ENCODE results near the gene GRIN3B. TPM values are rescaled to one million over a fixed set of nuclear protein-coding genes. Genes with fewer than 3 reads are reported as not detected.
"Not testable (repeated sequence)": the region's sequence is repeated elsewhere in the genome, so short reads cannot be mapped to it uniquely, and the experiment has no call there.

The GRIN3B gene
- total RNA-seq, 2 donors from 2014 or later: 0.26 TPM; not detected in 1

DNA sequence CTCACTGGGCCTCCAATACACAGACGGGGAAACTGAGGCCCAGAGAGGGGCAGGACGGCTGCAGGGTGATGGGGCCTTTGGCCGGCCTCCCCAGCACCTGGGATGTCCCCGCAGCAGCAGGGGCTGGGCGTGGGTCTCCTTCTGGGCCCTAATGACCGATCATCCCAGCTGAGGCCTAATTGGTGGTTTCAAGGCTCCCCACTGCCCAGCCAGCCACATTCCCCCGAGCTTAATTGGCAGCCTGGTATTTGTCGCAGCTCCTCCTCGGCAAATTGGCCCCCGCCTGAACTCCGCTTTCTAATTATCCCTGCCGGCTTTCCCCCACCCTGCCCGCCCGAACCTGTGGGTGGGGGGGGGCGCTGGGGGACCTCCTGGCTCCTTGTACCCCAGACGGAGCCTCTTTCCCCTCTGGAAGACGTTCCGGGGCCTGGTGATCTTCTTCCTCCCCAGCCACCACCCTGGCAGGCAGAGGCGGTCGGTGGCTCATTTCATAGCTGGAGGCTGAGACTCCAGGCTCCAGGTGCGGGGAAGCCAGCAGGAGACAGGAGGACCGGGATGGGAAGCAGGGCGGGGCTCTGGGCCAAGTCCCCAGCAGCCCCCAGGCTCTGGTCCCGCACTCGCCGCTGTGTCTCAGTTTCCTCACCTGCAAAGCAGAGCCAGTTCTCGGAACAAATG lies 43.3 kb upstream of the GRIN3B start:
- Histone ChIP-seq H3K4me3 (no peak overlapping the region), H3K4me1 (peaks cover 49% of the 10 kb centered on the region), H3K27ac (peak overlapping the region; percentile 61 to 91 (median 76)), H3K36me3 (replicated peaks in 1 of 2; ENCODE audit: insufficient read depth in 1 of 2, low read depth in 2 of 2) (no peaks in the 10 kb centered on the region), H3K9me3 (no peaks in the 10 kb centered on the region), H3K27me3 (no peaks in the 10 kb centered on the region)
- intact Hi-C loops (cut with DNase I): no loop called here
- peak in 3 of 4 donors; percentile 30 to 50 (median 30) for DNase-seq
- ATAC-seq: peak; percentile 49
- 50 to 58% methylated on average over 9 to 27 of the region's 27 CpGs for WGBS, 2 donors
- no peak for TF ChIP-seq POLR2A (IDR thresholded peaks at IDR 0.05)
- TF ChIP-seq, protein P1, sequence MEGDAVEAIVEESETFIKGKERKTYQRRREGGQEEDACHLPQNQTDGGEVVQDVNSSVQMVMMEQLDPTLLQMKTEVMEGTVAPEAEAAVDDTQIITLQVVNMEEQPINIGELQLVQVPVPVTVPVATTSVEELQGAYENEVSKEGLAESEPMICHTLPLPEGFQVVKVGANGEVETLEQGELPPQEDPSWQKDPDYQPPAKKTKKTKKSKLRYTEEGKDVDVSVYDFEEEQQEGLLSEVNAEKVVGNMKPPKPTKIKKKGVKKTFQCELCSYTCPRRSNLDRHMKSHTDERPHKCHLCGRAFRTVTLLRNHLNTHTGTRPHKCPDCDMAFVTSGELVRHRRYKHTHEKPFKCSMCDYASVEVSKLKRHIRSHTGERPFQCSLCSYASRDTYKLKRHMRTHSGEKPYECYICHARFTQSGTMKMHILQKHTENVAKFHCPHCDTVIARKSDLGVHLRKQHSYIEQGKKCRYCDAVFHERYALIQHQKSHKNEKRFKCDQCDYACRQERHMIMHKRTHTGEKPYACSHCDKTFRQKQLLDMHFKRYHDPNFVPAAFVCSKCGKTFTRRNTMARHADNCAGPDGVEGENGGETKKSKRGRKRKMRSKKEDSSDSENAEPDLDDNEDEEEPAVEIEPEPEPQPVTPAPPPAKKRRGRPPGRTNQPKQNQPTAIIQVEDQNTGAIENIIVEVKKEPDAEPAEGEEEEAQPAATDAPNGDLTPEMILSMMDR (IDR thresholded peaks at IDR 0.05): no peak

DNA sequence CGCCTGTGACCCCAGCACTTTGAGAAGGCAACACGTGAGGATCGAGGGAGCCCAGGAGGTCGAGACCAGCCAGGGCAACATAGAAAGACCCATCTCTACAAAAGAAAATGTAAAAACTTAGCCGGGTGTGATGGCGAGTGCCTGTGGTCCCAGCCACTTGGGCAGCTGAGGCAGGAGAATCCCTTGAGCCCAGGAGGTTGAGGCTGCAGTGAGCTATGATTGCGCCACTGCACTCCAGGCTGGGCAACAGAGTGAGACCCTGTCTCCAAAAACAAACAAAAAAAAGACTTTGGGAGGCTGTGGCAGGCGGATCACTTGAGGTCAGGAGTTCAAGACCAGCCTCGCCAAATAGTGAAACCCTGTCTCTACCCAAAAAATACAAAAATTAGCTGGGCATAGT lies 42.6 kb upstream of the GRIN3B start:
- 89 to 90% methylated on average over 9 of the region's 9 CpGs for WGBS, 2 donors
- ATAC-seq; H3K9me3 ChIP-seq; H3K27me3 ChIP-seq; intact Hi-C loops (cut with DNase I); DNase-seq; H3K36me3 ChIP-seq (replicated peaks in 1 of 2; ENCODE audit: insufficient read depth in 1 of 2, low read depth in 2 of 2); H3K4me3 ChIP-seq: not testable (repeated sequence)
- Histone ChIP-seq H3K27ac (peak overlapping the region in 2 of 4 donors; percentile 73 to 91), H3K4me1 (peaks cover 42% of the 10 kb centered on the region)

DNA sequence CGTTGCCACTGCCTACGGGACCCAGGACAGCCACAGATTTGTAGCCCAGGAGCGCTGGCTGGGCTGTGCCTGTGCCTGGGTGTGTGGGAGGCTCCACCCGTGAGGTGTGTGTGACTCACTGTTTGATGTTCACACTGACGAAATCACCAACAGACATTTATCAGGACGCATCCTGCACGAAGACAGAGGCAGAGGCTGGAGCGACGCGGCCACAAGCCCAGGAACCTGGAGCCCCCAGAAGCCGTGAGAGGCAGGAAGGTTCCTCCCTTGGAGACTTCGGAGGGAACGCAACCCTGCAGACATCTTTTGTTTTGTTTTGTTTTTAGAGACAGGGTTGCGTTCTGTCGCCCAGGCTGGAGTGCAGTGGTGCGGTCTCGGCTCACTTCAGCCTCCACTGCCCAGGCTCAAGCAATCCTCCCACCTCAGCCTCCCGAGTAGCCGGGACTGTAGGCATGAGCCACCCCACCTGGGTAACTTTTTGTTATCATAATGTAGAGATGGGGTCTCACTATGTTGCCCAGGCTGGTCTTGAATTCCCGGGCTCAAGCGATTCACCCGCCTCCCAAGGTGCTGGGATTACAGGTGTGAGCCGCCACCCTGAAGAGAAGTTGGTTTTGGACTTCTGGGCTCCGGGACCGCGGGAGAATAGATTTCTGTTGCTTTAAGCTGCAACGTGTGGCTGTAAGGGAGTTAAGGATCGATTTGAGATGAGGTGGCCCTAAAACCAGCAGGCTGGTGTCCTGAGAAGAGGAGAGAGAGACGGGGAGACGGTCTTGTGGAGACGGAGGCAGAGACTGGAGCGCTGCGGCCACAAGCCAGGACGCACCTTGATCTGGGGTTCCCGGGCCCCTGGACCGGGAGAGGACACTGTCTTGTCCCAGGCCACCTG lies 41.0 kb upstream of the GRIN3B start:
- Histone ChIP-seq H3K27ac (no peak overlapping the region), H3K36me3 (replicated peaks in 1 of 2; ENCODE audit: insufficient read depth in 1 of 2, low read depth in 2 of 2) (no peaks in the 10 kb centered on the region), H3K27me3 (no peaks in the 10 kb centered on the region), H3K4me1 (peaks cover 26% of the 10 kb centered on the region), H3K4me3 (no peak overlapping the region), H3K9me3 (no peaks in the 10 kb centered on the region)
- DNase-seq: no peak
- WGBS, 2 donors: 89% methylated on average over 25 to 36 of the region's 36 CpGs
- ATAC-seq: no peak
- TF ChIP-seq POLR2A (IDR thresholded peaks at IDR 0.05): no peak
- TF ChIP-seq, protein P1 (IDR thresholded peaks at IDR 0.05): no peak
- intact Hi-C loops (cut with DNase I): no loop called here

GRCh38 chr19:960020-960419 lies 40.2 kb upstream of the GRIN3B start:
- Histone ChIP-seq H3K36me3 (replicated peaks in 1 of 2; ENCODE audit: insufficient read depth in 1 of 2, low read depth in 2 of 2) (no peaks in the 10 kb centered on the region), H3K4me1 (peaks cover 19% of the 10 kb centered on the region), H3K9me3 (no peaks in the 10 kb centered on the region), H3K27me3 (no peaks in the 10 kb centered on the region), H3K27ac (no peak overlapping the region), H3K4me3 (no peak overlapping the region)
- 54% methylated on average over 10 of the region's 12 CpGs; no CpG with 5 or more reads in 1 of the 2 donors for WGBS, 2 donors
- TF ChIP-seq POLR2A (IDR thresholded peaks at IDR 0.05): no peak
- TF ChIP-seq, protein P1 (IDR thresholded peaks at IDR 0.05): no peak
- intact Hi-C loops (cut with DNase I): no loop called here
- DNase-seq (no peak), ATAC-seq (no peak)

GRCh38 chr19:960601-960938 lies 39.6 kb upstream of the GRIN3B start:
- no peak for ATAC-seq
- 77 to 100% methylated on average over 1 to 8 of the region's 8 CpGs for WGBS, 2 donors

More at GRCh38 chr19:960601-960938, 39.6 kb upstream of the GRIN3B start:
- no peak for DNase-seq
- Histone ChIP-seq H3K4me1 (peaks cover 14% of the 10 kb centered on the region), H3K9me3 (no peaks in the 10 kb centered on the region), H3K4me3 (no peak overlapping the region), H3K36me3 (replicated peaks in 1 of 2; ENCODE audit: insufficient read depth in 1 of 2, low read depth in 2 of 2) (no peaks in the 10 kb centered on the region), H3K27me3 (no peaks in the 10 kb centered on the region), H3K27ac (no peak overlapping the region)
- TF ChIP-seq, protein P1 (IDR thresholded peaks at IDR 0.05): no peak
- no peak for TF ChIP-seq POLR2A (IDR thresholded peaks at IDR 0.05)
- intact Hi-C loops (cut with DNase I): no loop called here
